GM12892 (cell line): Measurements from ENCODE around the gene ABTB2.

ENCODE experiments used
- DNase-seq: peaks from one replicate; pipeline ENCODE4 v3.0.0; 2011; ENCODE audit not compliant: insufficient read length
- FAIRE-seq: peaks from 2 replicates; lab custom pipeline; 2011; peaks lifted over from hg19 to GRCh38; lab: Jason Lieb, UNC
- POLR2A ChIP-seq: IDR thresholded peaks from 2 replicates; pipeline ENCODE4 v1.6.1; 2011; ENCODE audit warnings: low read depth, low read length, control low read depth
- POLR2AphosphoS5 ChIP-seq: IDR thresholded peaks from 2 replicates; pipeline ENCODE4 v1.6.1; 2011; ENCODE audit warnings: low read depth, low read length, control low read depth
- TAF1 ChIP-seq: IDR thresholded peaks from 2 replicates; pipeline ENCODE4 v1.6.1; 2011; ENCODE audit warnings: low read depth, mild to moderate bottlenecking, control low read depth, low read length, borderline replicate concordance

ABTB2 gene

GRCh38 chr11:34299284-34299972 is 58.4 kb downstream of the ABTB2 start:
- FAIRE-seq (no peak), DNase-seq (no peak)
- no peak for TF ChIP-seq POLR2AphosphoS5

- FAIRE-seq (no peak), DNase-seq (no peak)
- no peak for TF ChIP-seq TAF1
- TF ChIP-seq POLR2A: no peak
- TF ChIP-seq POLR2AphosphoS5: no peak
Measured at GRCh38 chr11:34298871-34299270, 58.9 kb downstream of the ABTB2 start.

GRCh38 chr11:34296412-34296811 is 61.4 kb downstream of the ABTB2 start:
- no peak for FAIRE-seq
- no peak for DNase-seq
- TF ChIP-seq POLR2A (no peak), POLR2AphosphoS5 (no peak), TAF1 (no peak)

DNA sequence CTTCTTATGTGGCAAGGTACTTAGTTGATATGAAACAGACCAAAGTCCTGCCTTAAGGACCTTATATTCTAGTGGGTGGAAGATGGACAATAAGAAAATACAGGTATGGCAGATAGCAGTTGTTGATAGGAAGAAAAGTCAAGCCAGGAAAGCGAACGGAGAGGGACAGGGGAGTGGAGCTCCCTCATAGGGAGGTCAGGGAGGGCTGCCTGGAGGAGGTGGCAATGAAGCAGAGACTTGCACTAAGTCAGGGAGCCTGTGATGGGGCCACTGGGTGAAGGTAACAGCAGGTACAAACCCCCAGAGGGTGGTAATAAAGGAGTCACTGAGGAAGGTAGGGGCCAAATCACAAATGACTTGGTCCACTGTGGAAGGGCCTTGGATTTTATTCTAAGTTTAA is 65.3 kb downstream of the ABTB2 start:
- no peak for DNase-seq
- no peak for TF ChIP-seq TAF1
- no peak for TF ChIP-seq POLR2AphosphoS5
- TF ChIP-seq POLR2A: no peak
- FAIRE-seq: no peak

DNA sequence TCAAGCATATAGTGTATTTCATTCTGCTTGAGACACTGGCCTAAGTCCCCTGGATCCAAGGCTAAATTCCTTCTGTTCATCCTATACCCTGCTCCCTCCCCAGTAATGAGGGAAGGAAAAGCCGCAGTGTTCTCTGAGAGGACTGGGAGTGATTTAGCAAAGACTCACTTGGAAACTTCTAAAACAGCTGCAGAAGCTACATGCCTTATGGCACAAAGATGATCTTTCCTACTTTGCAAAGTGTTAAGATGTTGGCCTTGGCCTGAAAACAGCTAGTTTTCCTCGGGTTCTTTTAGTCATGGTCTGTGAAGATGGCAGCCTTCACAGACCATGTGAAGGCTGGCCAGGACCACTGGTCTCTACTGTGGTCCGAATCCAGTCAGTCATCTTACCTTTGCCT is 65.7 kb downstream of the ABTB2 start:
- DNase-seq (no peak), FAIRE-seq (no peak)
- no peak for TF ChIP-seq POLR2AphosphoS5
- TF ChIP-seq POLR2A: no peak
- TF ChIP-seq TAF1: no peak

DNA sequence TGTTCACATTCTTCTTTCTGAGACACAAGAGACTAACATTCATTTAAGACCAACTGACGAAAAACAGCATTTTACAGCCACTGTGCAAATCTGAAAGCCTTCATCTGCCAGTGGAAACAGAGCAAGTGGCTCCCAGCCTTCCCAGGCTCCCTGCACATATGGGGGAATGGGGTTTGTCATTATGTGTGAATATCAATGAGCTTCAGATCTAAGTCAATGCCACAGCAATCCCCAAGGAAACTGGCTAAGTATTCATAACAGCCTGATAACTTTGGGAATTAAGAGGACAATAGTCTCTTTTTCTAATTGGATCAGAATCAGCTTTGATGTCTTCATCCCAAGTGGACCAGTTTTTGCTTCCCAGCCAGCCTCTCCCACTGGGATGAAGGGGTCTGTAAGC is 66.9 kb downstream of the ABTB2 start:
- FAIRE-seq (no peak), DNase-seq (no peak)
- TF ChIP-seq POLR2AphosphoS5: no peak
- TF ChIP-seq POLR2A: no peak
- no peak for TF ChIP-seq TAF1

GRCh38 chr11:34288492-34288891 is 69.3 kb downstream of the ABTB2 start:
- no peak for DNase-seq
- no peak for FAIRE-seq
- TF ChIP-seq POLR2AphosphoS5: no peak

- FAIRE-seq: no peak
- DNase-seq: no peak
- TF ChIP-seq TAF1: no peak
- no peak for TF ChIP-seq POLR2A
- TF ChIP-seq POLR2AphosphoS5: no peak
Measured at GRCh38 chr11:34284811-34285481, 72.9 kb downstream of the ABTB2 start.

- DNase-seq: no peak
- no peak for TF ChIP-seq TAF1
- no peak for TF ChIP-seq POLR2A
- no peak for TF ChIP-seq POLR2AphosphoS5
- FAIRE-seq: no peak
Measured at GRCh38 chr11:34284156-34284555, 73.7 kb downstream of the ABTB2 start.

- DNase-seq (no peak), FAIRE-seq (no peak)
- no peak for TF ChIP-seq POLR2A
- TF ChIP-seq TAF1: no peak
- TF ChIP-seq POLR2AphosphoS5: no peak
Measured at GRCh38 chr11:34280945-34281872, 76.6 kb downstream of the ABTB2 start.

- DNase-seq (no peak), FAIRE-seq (peak; percentile 87)
- TF ChIP-seq POLR2AphosphoS5 (no peak), TAF1 (no peak), POLR2A (no peak)
Measured at GRCh38 chr11:34278693-34279297, 79.0 kb downstream of the ABTB2 start.

DNA sequence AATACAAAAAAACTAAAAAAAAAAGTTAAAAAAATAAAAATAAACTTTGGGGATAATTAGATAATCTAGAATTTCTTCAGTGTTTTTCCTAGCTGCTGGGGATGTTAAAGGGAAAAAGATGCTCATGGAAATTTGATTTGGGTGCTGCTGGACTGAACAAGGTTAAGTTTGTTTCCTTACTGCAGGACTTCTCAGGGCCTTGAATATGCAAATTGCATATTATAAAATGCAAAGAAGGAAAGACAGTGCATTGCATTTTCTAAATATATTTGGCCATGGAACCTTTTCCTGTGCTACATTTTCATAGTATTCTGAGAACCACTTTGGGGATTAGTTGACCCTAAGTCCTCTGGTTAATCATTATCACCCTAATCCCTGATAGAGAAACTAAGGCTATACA is 79.6 kb downstream of the ABTB2 start:
- TF ChIP-seq TAF1 (no peak), POLR2A (no peak), POLR2AphosphoS5 (no peak)
- no peak for FAIRE-seq
- DNase-seq: no peak

GRCh38 chr11:34277171-34277570 is 80.6 kb downstream of the ABTB2 start:
- no peak for TF ChIP-seq POLR2AphosphoS5
- TF ChIP-seq POLR2A: no peak
- TF ChIP-seq TAF1: no peak
- no peak for FAIRE-seq
- DNase-seq: no peak
